Neuronal stem cell (in vitro differentiated cells): Measurements from ENCODE around the gene FAS.

Experiments
- DNase-seq: peaks from one replicate; pipeline ENCODE4 v3.0.0-alpha.2; 2013; ENCODE audit warnings: low spot score
- H2AFZ ChIP-seq: one replicate; pipeline ENCODE4 v1.6.1; 2013; ENCODE audit warnings: mild to moderate bottlenecking, low read length, inconsistent platforms
- H2AK5ac ChIP-seq: 2 replicates; pipeline ENCODE4 v1.6.1; 2013; ENCODE audit warnings: low read depth, mild to moderate bottlenecking, inconsistent platforms, low read length, moderate library complexity, mixed read lengths
- H2BK120ac ChIP-seq: 2 replicates; pipeline ENCODE4 v1.6.1; 2013; ENCODE audit warnings: low read depth, mild to moderate bottlenecking, inconsistent platforms, low read length, moderate library complexity, mixed read lengths
- H2BK12ac ChIP-seq: one replicate; pipeline ENCODE4 v1.6.1; 2013; ENCODE audit warnings: low read length, inconsistent platforms
- H2BK15ac ChIP-seq: 2 replicates; pipeline ENCODE4 v1.6.1; 2013; ENCODE audit warnings: mild to moderate bottlenecking, low read length, inconsistent platforms, mixed read lengths
- H2BK5ac ChIP-seq: one replicate; pipeline ENCODE4 v1.6.1; 2013; ENCODE audit warnings: inconsistent platforms, mild to moderate bottlenecking, low read length, moderate library complexity
- H3K14ac ChIP-seq: one replicate; pipeline ENCODE4 v1.6.1; 2013; ENCODE audit warnings: low read length, inconsistent platforms
- H3K18ac ChIP-seq: 2 replicates; pipeline ENCODE4 v1.6.1; 2013; ENCODE audit warnings: low read length, inconsistent platforms
- H3K23ac ChIP-seq: 2 replicates; pipeline ENCODE4 v1.6.1; 2013; ENCODE audit warnings: low read depth, mild to moderate bottlenecking, mixed read lengths, low read length, inconsistent platforms; ENCODE audit not compliant: poor library complexity
- H3K27ac ChIP-seq: replicated peaks from 3 replicates; pipeline ENCODE4 v1.5.1; 2013; ENCODE audit warnings: low read length, inconsistent platforms
- H3K27me3 ChIP-seq, 3 experiments: 2 replicates each; pipeline ENCODE4 v1.6.1; 2013; ENCODE audit warnings: low read length in 3 of 3, mild to moderate bottlenecking in 2 of 3, inconsistent platforms in 1 of 3, low read depth in 1 of 3, mixed read lengths in 1 of 3, moderate library complexity in 1 of 3; ENCODE audit not compliant: control insufficient read depth in 3 of 3, insufficient read depth in 3 of 3
- H3K36me3 ChIP-seq, 2 donors: replicated peaks in 1 of 2; 2 replicates each; pipeline ENCODE4 v1.6.1; 2013; ENCODE audit warnings: low read length in 2 of 2; ENCODE audit not compliant: control insufficient read depth in 2 of 2, insufficient read depth in 2 of 2
- H3K4ac ChIP-seq: 2 replicates; pipeline ENCODE4 v1.6.1; 2013; ENCODE audit warnings: inconsistent platforms, mild to moderate bottlenecking, low read length, moderate library complexity
- H3K4me1 ChIP-seq, 2 donors: 1 replicate in 1 of 2; 2 replicates in 1 of 2; pipeline ENCODE4 v1.6.1; 2013; ENCODE audit warnings: low read length in 2 of 2, low read depth in 1 of 2; ENCODE audit not compliant: control insufficient read depth in 2 of 2, insufficient read depth in 1 of 2
- H3K4me2 ChIP-seq: one replicate; pipeline ENCODE4 v1.6.1; 2013; ENCODE audit warnings: mild to moderate bottlenecking, low read length, inconsistent platforms; ENCODE audit not compliant: insufficient read depth, poor library complexity, severe bottlenecking
- H3K4me3 ChIP-seq, 2 donors: 2 replicates each; pipeline ENCODE4 v1.5.1; 2013; ENCODE audit warnings: low read length in 2 of 2, mild to moderate bottlenecking in 2 of 2, inconsistent platforms in 1 of 2, moderate library complexity in 1 of 2
- H3K79me1 ChIP-seq: one replicate; pipeline ENCODE4 v1.6.1; 2013; ENCODE audit warnings: low read depth, mild to moderate bottlenecking, inconsistent platforms, low read length, moderate library complexity
- H3K9ac ChIP-seq: one replicate; pipeline ENCODE4 v1.6.1; 2013; ENCODE audit warnings: mild to moderate bottlenecking, low read depth, low read length, inconsistent platforms; ENCODE audit not compliant: poor library complexity
- H3K9me3 ChIP-seq, 2 donors: replicated peaks in 1 of 2; 2 replicates each; pipeline versions ENCODE3 to v1.6.1; 2013; ENCODE audit warnings: low read length in 2 of 2, mild to moderate bottlenecking in 2 of 2, inconsistent platforms in 1 of 2, low read depth in 1 of 2, mixed read lengths in 1 of 2, moderate library complexity in 1 of 2; ENCODE audit not compliant: control insufficient read depth in 2 of 2, insufficient read depth in 1 of 2
- H4K8ac ChIP-seq: one replicate; pipeline ENCODE4 v1.6.1; 2013; ENCODE audit warnings: low read depth, mild to moderate bottlenecking, inconsistent platforms, low read length, moderate library complexity
- H4K91ac ChIP-seq: one replicate; pipeline ENCODE4 v1.6.1; 2013; ENCODE audit warnings: low read length, low read depth, mild to moderate bottlenecking, inconsistent platforms; ENCODE audit not compliant: poor library complexity
- WGBS, 2 donors: extraction: QIAGEN DNeasy Blood & Tissue Kit; methylation state at CpG; one replicate each; pipeline ENCODE4 v1.1.7; 2013; ENCODE audit warnings: missing lambda C conversion rate in 2 of 2, mixed read lengths in 1 of 2; ENCODE audit not compliant: insufficient read length in 2 of 2, insufficient replicate concordance in 1 of 2; ENCODE audit errors: extremely low coverage in 2 of 2; 5-methylcytosine and 5-hydroxymethylcytosine counted together

FAS gene

DNA sequence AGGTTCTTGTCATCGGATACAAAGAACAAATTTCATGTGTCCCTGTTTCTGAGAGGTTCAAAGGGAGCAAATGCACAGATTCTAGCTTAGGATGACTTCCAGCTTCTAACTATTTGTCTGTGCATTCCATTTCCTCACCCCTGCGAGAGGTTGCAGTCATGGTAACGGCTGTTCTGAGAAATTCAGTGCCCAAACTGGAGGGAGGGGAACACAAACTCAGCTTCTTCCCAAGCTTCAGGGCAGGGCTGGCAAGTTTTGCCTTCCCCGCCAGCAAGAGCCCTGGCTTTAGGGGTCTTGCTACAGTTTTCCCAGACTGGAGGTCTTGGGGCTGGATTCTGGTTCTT, 11.1 kb downstream of the FAS start:
- peaks cover 6 to 31% of the 10 kb centered on the region in 2 donors for H3K4me1 ChIP-seq
- no peak for DNase-seq
- H2BK15ac ChIP-seq, result no peak overlapping the region
- no peak overlapping the region for H4K91ac ChIP-seq
- H3K18ac ChIP-seq, result no peak overlapping the region
- no peak overlapping the region for H3K23ac ChIP-seq
- no peaks in the 10 kb centered on the region for H3K27me3 ChIP-seq
- H2AFZ ChIP-seq, result peak overlapping the region; percentile 50
- H4K8ac ChIP-seq, result no peak overlapping the region
- H3K4me2 ChIP-seq, result no peak overlapping the region
- H2AK5ac ChIP-seq, result no peak overlapping the region
- no peak overlapping the region for H3K9ac ChIP-seq
- H3K27ac ChIP-seq, result no peak overlapping the region
- H3K4ac ChIP-seq, result no peak overlapping the region
- no peaks in the 10 kb centered on the region for H3K79me1 ChIP-seq
- no peaks in the 10 kb centered on the region for H3K9me3 ChIP-seq
- no peak overlapping the region for H2BK5ac ChIP-seq
- H2BK12ac ChIP-seq, result no peak overlapping the region
- H2BK120ac ChIP-seq, result no peak overlapping the region
- no peak overlapping the region for H3K4me3 ChIP-seq
- no CpG with 5 or more reads among the region's 4 CpGs for WGBS, 2 donors
- no peak overlapping the region for H3K14ac ChIP-seq
- H3K36me3 ChIP-seq, result peaks cover 2 to 3% of the 10 kb centered on the region in 2 donors

DNA sequence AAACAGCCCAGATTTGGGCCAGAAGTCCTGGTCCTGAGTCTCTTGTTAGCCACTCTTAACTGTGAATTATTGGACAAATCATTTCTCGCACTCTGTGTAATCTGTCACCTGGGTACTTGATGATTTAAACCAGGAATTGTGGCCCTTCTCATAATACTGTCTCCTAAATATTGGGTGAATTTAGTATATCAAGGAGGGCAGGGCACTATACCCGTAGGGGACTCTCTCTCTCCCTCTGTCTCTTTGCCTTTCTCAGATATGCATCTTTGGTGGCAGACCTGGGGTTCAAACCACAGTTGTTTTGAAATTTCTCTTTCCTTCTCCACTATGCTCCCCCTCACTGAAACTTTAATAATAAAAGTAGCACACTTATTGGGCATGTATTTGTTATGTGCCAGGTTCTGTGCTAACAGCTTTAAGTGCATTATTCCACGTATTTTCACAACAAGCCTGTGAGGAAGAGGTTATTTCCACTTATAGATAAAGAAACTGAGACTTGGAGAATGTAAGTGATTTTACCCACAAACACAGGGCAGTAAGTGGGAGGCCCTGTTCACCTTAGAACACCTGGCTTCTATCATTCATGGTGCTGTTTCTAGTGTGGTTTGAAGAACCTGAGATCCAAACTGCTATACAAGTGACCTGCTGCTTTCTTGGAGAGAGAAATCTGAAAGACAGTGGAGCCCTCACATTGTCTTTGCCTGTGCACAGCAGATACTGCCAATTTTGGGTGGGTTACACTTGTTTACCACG, 11.8 kb downstream of the FAS start:
- Histone ChIP-seq H2AK5ac (no peak overlapping the region), H4K8ac (no peak overlapping the region), H3K79me1 (no peaks in the 10 kb centered on the region), H3K9ac (no peak overlapping the region), H3K18ac (no peak overlapping the region), H3K23ac (no peak overlapping the region), H2BK12ac (no peak overlapping the region), H3K36me3 (peaks cover 2 to 3% of the 10 kb centered on the region in 2 donors), H2BK15ac (no peak overlapping the region), H3K4me1 (peaks cover 6 to 34% of the 10 kb centered on the region in 2 donors), H3K27me3 (no peaks in the 10 kb centered on the region), H3K4me3 (no peak overlapping the region), H2BK120ac (no peak overlapping the region), H3K4ac (no peak overlapping the region), H3K27ac (no peak overlapping the region), H3K14ac (no peak overlapping the region), H2BK5ac (no peak overlapping the region), H3K9me3 (no peaks in the 10 kb centered on the region), H2AFZ (no peak overlapping the region), H3K4me2 (no peak overlapping the region), H4K91ac (no peak overlapping the region)
- DNase-seq, result no peak
- WGBS, 2 donors, result no CpG with 5 or more reads among the region's 4 CpGs

DNA sequence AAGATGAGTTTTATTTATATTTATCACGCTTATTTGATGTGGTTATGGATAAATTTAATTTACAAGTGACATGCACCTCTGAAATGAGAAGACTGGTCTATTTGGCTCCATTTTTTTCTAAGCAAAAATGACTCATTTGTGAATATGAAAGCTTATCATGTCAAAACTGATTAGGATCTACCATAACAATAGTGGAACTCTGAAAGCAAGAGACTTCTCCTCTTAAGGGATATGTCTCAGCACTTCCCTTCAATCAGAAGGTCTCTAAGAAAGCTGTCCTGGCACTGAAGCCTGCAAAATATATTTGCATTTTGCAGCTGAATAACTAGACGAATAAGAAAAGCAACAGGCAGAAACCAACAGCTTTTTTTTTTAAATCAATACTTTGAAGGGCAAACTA, 12.7 kb downstream of the FAS start:
- no peak overlapping the region for H4K91ac ChIP-seq

DNA sequence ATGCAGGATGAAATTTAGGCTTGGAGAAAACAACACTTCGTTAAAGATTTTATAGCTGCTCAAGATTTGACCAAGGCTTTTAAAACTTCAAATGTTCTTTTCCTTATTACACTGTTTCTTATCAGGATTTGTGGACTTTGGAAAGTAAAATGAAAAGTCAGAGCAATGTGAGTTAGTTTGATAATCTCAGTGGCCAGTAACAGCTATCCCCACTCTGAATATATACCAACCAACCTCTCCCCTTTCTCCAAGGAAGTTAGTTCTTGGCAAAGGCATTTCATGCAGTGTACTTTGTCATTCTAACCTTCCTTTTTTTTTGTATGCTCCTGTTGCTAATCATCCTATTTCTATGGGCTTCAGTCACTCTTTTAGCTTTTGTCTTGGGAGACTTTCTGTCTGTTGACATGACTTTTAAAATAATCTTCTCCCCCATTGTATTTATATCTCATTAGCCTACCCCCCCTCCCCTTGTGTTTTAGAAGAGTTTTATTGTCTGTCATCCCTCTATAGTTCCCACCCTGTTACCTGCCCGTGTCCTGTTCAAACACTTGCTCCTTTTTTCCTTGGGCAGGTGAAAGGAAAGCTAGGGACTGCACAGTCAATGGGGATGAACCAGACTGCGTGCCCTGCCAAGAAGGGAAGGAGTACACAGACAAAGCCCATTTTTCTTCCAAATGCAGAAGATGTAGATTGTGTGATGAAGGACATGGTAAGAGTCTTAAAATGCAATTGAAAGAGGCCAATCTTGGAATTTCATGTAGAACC, 16.7 kb downstream of the FAS start:
- Histone ChIP-seq H4K8ac (no peak overlapping the region), H2BK12ac (no peak overlapping the region), H3K14ac (no peak overlapping the region), H3K79me1 (no peaks in the 10 kb centered on the region), H3K4me3 (no peak overlapping the region), H3K36me3 (peaks cover 3 to 8% of the 10 kb centered on the region in 2 donors), H2BK120ac (no peak overlapping the region), H3K4ac (no peak overlapping the region), H4K91ac (no peak overlapping the region), H2AFZ (no peak overlapping the region), H3K23ac (no peak overlapping the region), H3K27ac (no peak overlapping the region), H2BK15ac (no peak overlapping the region), H3K9ac (no peak overlapping the region), H3K18ac (no peak overlapping the region), H2BK5ac (no peak overlapping the region), H3K9me3 (no peaks in the 10 kb centered on the region), H3K4me1 (peaks cover 0 to 14% of the 10 kb centered on the region in 2 donors), H2AK5ac (no peak overlapping the region), H3K27me3 (no peaks in the 10 kb centered on the region), H3K4me2 (no peak overlapping the region)
- no peak for DNase-seq
- WGBS, 2 donors, result no CpG with 5 or more reads among the region's 3 CpGs

More for the DNA sequence above, 12.7 kb downstream of the FAS start:
- DNase-seq, result no peak
- Histone ChIP-seq H3K4me1 (peaks cover 6 to 34% of the 10 kb centered on the region in 2 donors), H2BK12ac (no peak overlapping the region), H2BK15ac (no peak overlapping the region), H3K27ac (no peak overlapping the region), H3K23ac (no peak overlapping the region), H3K79me1 (no peaks in the 10 kb centered on the region), H3K4me2 (no peak overlapping the region), H3K9me3 (no peaks in the 10 kb centered on the region), H3K14ac (no peak overlapping the region), H3K9ac (no peak overlapping the region), H3K4ac (no peak overlapping the region), H3K36me3 (peaks cover 2 to 3% of the 10 kb centered on the region in 2 donors), H2BK120ac (no peak overlapping the region), H3K18ac (no peak overlapping the region), H2BK5ac (no peak overlapping the region), H3K4me3 (no peak overlapping the region), H2AK5ac (no peak overlapping the region), H4K8ac (no peak overlapping the region), H2AFZ (peak overlapping the region; percentile 31), H3K27me3 (no peaks in the 10 kb centered on the region)
- no CpG with 5 or more reads among the region's 2 CpGs for WGBS, 2 donors
